HepG2 (cell line): Measurements from ENCODE around the gene HSD3B7. TPM values are rescaled to one million over a fixed set of nuclear protein-coding genes. Genes with fewer than 3 reads are reported as not detected.

Experiments
- ATAC-seq: fragments of 200-7000 bp; cut with Tn5 transposase; 3 replicates; pipeline ENCODE4 v1.9.1; 2020; ENCODE audit warnings: mild to moderate bottlenecking, moderate library complexity
- BruUV-seq: library from RNA; stranded (reverse); fragments of 400-500 nt; replicated peaks from 2 replicates; lab custom pipeline; 2021; lab: Mats Ljungman, UMichigan
- CTCF ChIA-PET: fragments of 300-600 bp; formaldehyde crosslinking; extraction: SDS; loops from one replicate; lab custom pipeline; 2021; ENCODE audit warnings: low total read pairs, inconsistent platforms, low intra/inter-chr PET ratio; lab: Yijun Ruan, JAX
- POLR2A ChIA-PET: fragments of 350-600 bp; sonication (Branson Sonifier 250); formaldehyde crosslinking; loops from one replicate; lab custom pipeline; 2020; ENCODE audit warnings: antibody characterized with exemption, inconsistent platforms; lab: Yijun Ruan, JAX
- DNase-seq: peaks from one replicate; pipeline ENCODE4 v3.0.0-alpha.2; 2015; ENCODE audit warnings: low spot score
- FAIRE-seq: peaks from 3 replicates; lab custom pipeline; 2011; peaks lifted over from hg19 to GRCh38; lab: Jason Lieb, UNC
- H2AFZ ChIP-seq: one replicate; pipeline ENCODE4 v1.6.1; 2011; ENCODE audit warnings: low read length, inconsistent platforms
- H3K27ac ChIP-seq: fragments of 300-600 bp; 3 replicates; pipeline ENCODE4 v1.8.0; 2011; ENCODE audit warnings: mixed run types, mild to moderate bottlenecking, mixed read lengths, low read length, inconsistent platforms; ENCODE audit not compliant: insufficient read depth; ENCODE audit errors: extremely low read length
- H3K27me3 ChIP-seq, 2 experiments: fragments of 200-600 bp in 1 of 2; 2 replicates in 1 of 2; 3 replicates in 1 of 2; pipeline versions ENCODE4 v1.6.0 to v1.8.0; 2011; ENCODE audit warnings: low read length in 2 of 2, mild to moderate bottlenecking in 2 of 2, moderate library complexity in 2 of 2, inconsistent platforms in 1 of 2; ENCODE audit not compliant: insufficient read depth in 2 of 2, control insufficient read depth in 1 of 2
- H3K36me3 ChIP-seq, 2 experiments: fragments of 200-600 bp in 1 of 2; replicated peaks in 1 of 2; 2 replicates in 1 of 2; 3 replicates in 1 of 2; pipeline versions ENCODE4 v1.5.1 to v1.8.0; 2011; ENCODE audit warnings: low read length in 2 of 2, inconsistent platforms in 1 of 2; ENCODE audit not compliant: insufficient read depth in 2 of 2, control insufficient read depth in 1 of 2
- H3K4me1 ChIP-seq: 2 replicates; pipeline ENCODE4 v1.5.1; 2012; ENCODE audit warnings: low read length, inconsistent platforms; ENCODE audit not compliant: insufficient read depth
- H3K4me2 ChIP-seq: 2 replicates; pipeline ENCODE4 v1.6.0; 2011; ENCODE audit warnings: low read depth, low read length, inconsistent platforms
- H3K4me3 ChIP-seq, 3 experiments: fragments of 200-600 bp in 1 of 3; sonication (generic), shearing (Covaris generic) in 1 of 3; replicated peaks in 1 of 3; 2 replicates each; pipeline ENCODE4 v1.5.1; 2011 to 2016; ENCODE audit warnings: low read length in 3 of 3, inconsistent platforms in 2 of 3, low read depth in 2 of 3, mild to moderate bottlenecking in 2 of 3, control low read depth in 1 of 3, mixed read lengths in 1 of 3; ENCODE audit not compliant: insufficient read depth in 1 of 3
- H3K79me2 ChIP-seq: one replicate; pipeline ENCODE4 v1.6.1; 2011; ENCODE audit warnings: low read length, inconsistent platforms; ENCODE audit not compliant: insufficient read depth
- H3K9ac ChIP-seq: 2 replicates; pipeline ENCODE4 v1.6.0; 2011; ENCODE audit warnings: mild to moderate bottlenecking, low read depth, low read length, inconsistent platforms; ENCODE audit not compliant: insufficient read depth
- H3K9me3 ChIP-seq: 2 replicates; pipeline ENCODE4 v1.5.1; 2012; ENCODE audit warnings: mild to moderate bottlenecking, low read length
- H4K20me1 ChIP-seq: 2 replicates; pipeline ENCODE4 v1.6.0; 2011; ENCODE audit warnings: inconsistent platforms, mild to moderate bottlenecking, low read length, moderate library complexity; ENCODE audit not compliant: insufficient read depth
- AGO2 ChIP-seq: fragments of 200-400 bp; formaldehyde crosslinking; optimal IDR thresholded peaks from 2 replicates; pipeline ENCODE3; 2017; ENCODE audit warnings: mild to moderate bottlenecking, low read depth, low read length, moderate library complexity
- CTCF ChIP-seq: sonication (generic); formaldehyde crosslinking; IDR thresholded peaks from 2 replicates; pipeline ENCODE4 v1.5.0; 2020; ENCODE audit warnings: mild to moderate bottlenecking, missing genetic modification reagents, moderate library complexity
- RBFOX2 ChIP-seq: fragments of 200-400 bp; formaldehyde crosslinking; IDR thresholded peaks from 2 replicates; pipeline ENCODE4 v1.6.1; 2017; ENCODE audit warnings: low read depth, mild to moderate bottlenecking, low read length
- STAG1 ChIP-seq: sonication (generic); formaldehyde crosslinking; IDR thresholded peaks from 2 replicates; pipeline ENCODE4 v1.4.0; 2020; ENCODE audit warnings: missing genetic modification reagents
- ZBTB33 ChIP-seq: sonication (generic); formaldehyde crosslinking; IDR thresholded peaks from 2 replicates; pipeline ENCODE4 v1.4.0; 2020; ENCODE audit warnings: missing genetic modification reagents
- ZFP37 ChIP-seq: sonication (generic); formaldehyde crosslinking; IDR thresholded peaks from 2 replicates; pipeline ENCODE4 v1.4.0; 2020; ENCODE audit warnings: missing genetic modification reagents, borderline replicate concordance
- ZNF12 ChIP-seq: sonication (generic); formaldehyde crosslinking; IDR thresholded peaks from 2 replicates; pipeline ENCODE4 v1.5.0; 2020; ENCODE audit warnings: missing genetic modification reagents
- ZNF263 ChIP-seq: sonication (generic); formaldehyde crosslinking; IDR thresholded peaks from 2 replicates; pipeline ENCODE4 v1.4.0; 2020; ENCODE audit warnings: missing genetic modification reagents
- WGBS: methylation state at CpG from one replicate; pipeline ENCODE4 v1.1.6; 2017; ENCODE audit warnings: low lambda C conversion rate; 5-methylcytosine and 5-hydroxymethylcytosine counted together
- in situ Hi-C: cut with HindIII; loops from 2 replicates; pipeline ENCODE4 v1.10.0; 2017; ENCODE audit warnings: low pct_unique_long_range_greater_than_20kb; ENCODE audit not compliant: extremely low pct_ligation_motif_present
- intact Hi-C: fragments of 100-400 bp; cut with micrococcal nuclease; formaldehyde crosslinking; loops from one replicate; pipeline ENCODE4 v1.10.0; 2022; ENCODE audit not compliant: unreplicated experiment
- polyA plus RNA-seq, 8 experiments: library from polyadenylated mRNA; depleted of rRNA in 3 of 8; stranded (reverse) in 7 of 8; unstranded in 1 of 8; fragments of >200 nt; fragmentation: Illumina TruSeq in 4 of 8; extraction: Trizol in 4 of 8; gene quantifications; 2 replicates each; pipeline versions ENCODE4 v1.2.1 to v1.2.3, GENCODE V29; 2011 to 2016; ENCODE audit warnings: low read depth in 4 of 8, missing spikeins in 1 of 8, mixed read lengths in 1 of 8; ENCODE audit not compliant: insufficient read depth in 1 of 8
- total RNA-seq, 5 experiments: library from RNA; depleted of rRNA; stranded (reverse); fragments of >200 nt; fragmentation: Illumina TruSeq; extraction: Trizol; gene quantifications; 2 replicates each; pipeline ENCODE4 v1.2.3, GENCODE V29; 2016; ENCODE audit warnings: low read depth in 1 of 5

HSD3B7 gene
- total and polyA plus RNA-seq, 2 of the 13 experiments (the other 11 are each of a cell fraction or from before 2014, with no cell fraction given), result 32.9 to 69.7 TPM

- H3K4me2 ChIP-seq, result no peak overlapping the region
- H3K27me3 ChIP-seq, result no peaks in the 10 kb centered on the region
- no peak for DNase-seq
- TF ChIP-seq ZNF263 (CRISPR knock-in tag) (peak; percentile 54; the same call in 1 of the 2 replicates), ZFP37 (CRISPR knock-in tag) (no peak), ZBTB33 (CRISPR knock-in tag) (peak; percentile 97), ZNF12 (CRISPR knock-in tag) (no peak), RBFOX2 (peak; percentile 46; the same call in 1 of the 2 replicates), AGO2 (peak; percentile 58), STAG1 (peak; percentile 48), CTCF (CRISPR knock-in tag) (peak; percentile 56)
- TF ChIP-seq, all 625 proteins: peak for 6
- 87% methylated on average over 15 of the region's 17 CpGs for WGBS
- BruUV-seq, result no TSS peak
- Histone ChIP-seq H3K4me3 (no peak overlapping the region), H3K27ac (no peak overlapping the region), H3K9ac (no peak overlapping the region), H2AFZ (no peak overlapping the region), H3K4me1 (no peaks in the 10 kb centered on the region), H3K36me3 (peaks cover 50 to 82% of the 10 kb centered on the region in 2 experiments), H3K9me3 (no peaks in the 10 kb centered on the region), H3K79me2 (no peaks in the 10 kb centered on the region), H4K20me1 (no peaks in the 10 kb centered on the region; the same call in 1 of the 2 replicates)
- POLR2A ChIA-PET, result no interaction called here
- FAIRE-seq, result no peak
- CTCF ChIA-PET, result interaction anchor here (0.8 kb wide), 1 partner anchor 24 kb away, joined by 4 read pairs; no protein-coding TSS in a partner anchor
- in situ Hi-C loops, result loop anchor here (25.0 kb wide), 1 partner anchor 735 kb away; a partner anchor contains a TSS
- ATAC-seq, result peak; percentile 37
- intact Hi-C loops, result no loop called here
These were observed 7.5 kb upstream of the HSD3B7 start for GRCh38 chr16:30977502-30977901.
